ENCODE measurements around the gene KCNT1. TPM values are rescaled to one million over a fixed set of nuclear protein-coding genes. Genes with fewer than 3 reads are reported as not detected.

KCNT1 gene
- total and polyA plus RNA-seq, 2 donors (not counting 3 experiments of a cell fraction or from before 2014, with no cell fraction given) = not detected

- TF ChIP-seq GATA2 (IDR thresholded peaks at IDR 0.05; ENCODE audit: insufficient read depth, insufficient read length, low read depth, low read length) (no peak), MAX (IDR thresholded peaks at IDR 0.05; ENCODE audit: insufficient read depth, insufficient read length) (no peak), EZH2 (IDR thresholded peaks at IDR 0.05; ENCODE audit: borderline replicate concordance, low read depth, low read length, severe bottlenecking) (no peak), JUN (IDR thresholded peaks at IDR 0.05; ENCODE audit: borderline replicate concordance, insufficient read depth, insufficient read length, low read depth) (no peak), MYC (IDR thresholded peaks at IDR 0.05; ENCODE audit: low read depth, low read length) (no peak), CTCF (IDR thresholded peaks at IDR 0.05; ENCODE audit: extremely low read depth in 1 of 2, insufficient read depth in 1 of 2, low read depth in 1 of 2, low read length in 2 of 2) (no peak)
- DNase-seq (ENCODE audit: low read depth, low spot score) (no peak), FAIRE-seq (no peak)
- ChIA-PET POLR2A (no interaction called here), CTCF (no interaction called here)
- Histone ChIP-seq H3K4me2 (ENCODE audit: insufficient read depth, low read length) (no peak overlapping the region), H4K20me1 (replicated peaks; ENCODE audit: control insufficient read depth, extremely low read depth, insufficient read depth, low read length) (no peaks in the 10 kb centered on the region), H3K79me2 (ENCODE audit: control insufficient read depth, insufficient read depth, low read length) (no peaks in the 10 kb centered on the region), H3K27ac (ENCODE audit: insufficient read depth, low read depth, low read length) (no peak overlapping the region), H3K4me1 (ENCODE audit: control insufficient read depth, extremely low read depth, insufficient read depth, low read length) (no peaks in the 10 kb centered on the region), H3K4me3 (replicated peaks in 1 of 3; ENCODE audit: insufficient read depth in 1 of 3, low read depth in 1 of 3, low read length in 3 of 3) (no peak overlapping the region), H3K27me3 (ENCODE audit: control insufficient read depth in 2 of 2, insufficient read depth in 2 of 2, low read length in 2 of 2) (no peaks in the 10 kb centered on the region), H3K9me1 (replicated peaks; ENCODE audit: control insufficient read depth, extremely low read depth, insufficient read depth, low read length) (no peaks in the 10 kb centered on the region), H3K9ac (replicated peaks; ENCODE audit: extremely low read depth, insufficient read depth, low read length) (no peak overlapping the region), H3K36me3 (ENCODE audit: control insufficient read depth in 2 of 2, extremely low read depth in 1 of 2, insufficient read depth in 2 of 2, low read length in 2 of 2) (no peaks in the 10 kb centered on the region), H3K9me3 (replicated peaks; ENCODE audit: control insufficient read depth, insufficient read depth, low read length) (no peaks in the 10 kb centered on the region), H2AFZ (ENCODE audit: low read depth, low read length) (no peak overlapping the region)
- intact Hi-C loops (cut with micrococcal nuclease) = no loop called here
- dilution Hi-C loops (cut with MboI; ENCODE audit: extremely low pct_ligation_motif_present, low sequenced_read_pairs) = no loop called here
- BruUV-seq (replicated peaks) = no TSS peak
Measured at GRCh38 chr9:135758870-135759269, 56.9 kb downstream of the KCNT1 start.
